Measurements from ENCODE around the gene ST7.
"Not testable (repeated sequence)": the region's sequence is repeated elsewhere in the genome, so short reads cannot be mapped to it uniquely, and the experiment has no call there.

- TF ChIP-seq CTCF (optimal IDR thresholded peaks at IDR 0.05 in 1 of 3, IDR thresholded peaks at IDR 0.05 in 1 of 3, conservative IDR thresholded peaks at IDR 0.05 in 1 of 3; ENCODE audit: extremely low read depth in 1 of 3, insufficient read depth in 2 of 3, low read length in 3 of 3); EZH2 (IDR thresholded peaks at IDR 0.05; ENCODE audit: low read length): not testable (repeated sequence)
These were observed 167.0 kb downstream of the ST7 start for GRCh38 chr7:117120321-117120720.
